ENCODE measurements around the gene RAG1.
"Not testable (repeated sequence)": the region's sequence is repeated elsewhere in the genome, so short reads cannot be mapped to it uniquely, and the experiment has no call there.

Gene RAG1

DNA sequence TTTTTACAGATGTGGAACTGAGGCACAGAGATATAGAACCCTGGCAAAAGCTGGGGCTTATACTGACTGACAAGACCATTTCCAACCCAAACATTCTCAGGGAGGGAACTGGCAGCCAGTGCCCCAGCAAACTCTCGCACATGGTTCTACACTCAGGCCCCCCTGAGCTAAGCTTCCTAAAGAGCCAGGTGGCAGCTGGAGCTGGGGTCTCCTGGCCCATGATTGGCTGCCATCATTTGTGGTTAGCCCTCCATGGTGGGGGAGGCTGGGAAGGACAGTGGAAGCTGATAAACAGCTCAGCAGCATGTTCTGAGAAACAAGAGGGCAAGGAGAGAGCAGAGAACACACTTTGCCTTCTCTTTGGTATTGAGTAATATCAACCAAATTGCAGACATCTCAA is at the start of gene RAG1:
Gene RAG1, plus strand, starts transcription at position 314 of the 400 bp plus-strand sequence. CDS start 5,298 bp downstream, outside the sequence.
- no peak for DNase-seq (ENCODE audit: low spot score)

DNA sequence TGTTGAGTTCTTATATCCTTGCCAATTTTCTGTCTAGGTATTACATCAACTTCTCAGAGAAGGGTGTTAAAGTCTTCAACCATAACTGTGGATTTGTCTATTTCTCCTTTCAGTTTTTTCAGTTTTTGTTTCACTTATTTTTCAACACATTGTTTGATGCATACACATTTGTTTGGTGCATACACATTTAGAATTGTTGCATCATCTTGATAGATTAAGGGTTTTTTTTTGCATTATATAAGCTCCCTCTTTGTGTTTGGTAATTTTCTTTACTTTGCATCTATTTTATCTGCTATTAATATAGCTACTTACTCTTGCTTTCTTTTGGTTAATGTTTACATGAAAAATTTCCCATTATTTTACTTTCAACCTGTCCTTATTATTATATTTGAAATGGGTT is 37.0 kb upstream of the RAG1 start:
- no peak for DNase-seq (ENCODE audit: low spot score)

DNA sequence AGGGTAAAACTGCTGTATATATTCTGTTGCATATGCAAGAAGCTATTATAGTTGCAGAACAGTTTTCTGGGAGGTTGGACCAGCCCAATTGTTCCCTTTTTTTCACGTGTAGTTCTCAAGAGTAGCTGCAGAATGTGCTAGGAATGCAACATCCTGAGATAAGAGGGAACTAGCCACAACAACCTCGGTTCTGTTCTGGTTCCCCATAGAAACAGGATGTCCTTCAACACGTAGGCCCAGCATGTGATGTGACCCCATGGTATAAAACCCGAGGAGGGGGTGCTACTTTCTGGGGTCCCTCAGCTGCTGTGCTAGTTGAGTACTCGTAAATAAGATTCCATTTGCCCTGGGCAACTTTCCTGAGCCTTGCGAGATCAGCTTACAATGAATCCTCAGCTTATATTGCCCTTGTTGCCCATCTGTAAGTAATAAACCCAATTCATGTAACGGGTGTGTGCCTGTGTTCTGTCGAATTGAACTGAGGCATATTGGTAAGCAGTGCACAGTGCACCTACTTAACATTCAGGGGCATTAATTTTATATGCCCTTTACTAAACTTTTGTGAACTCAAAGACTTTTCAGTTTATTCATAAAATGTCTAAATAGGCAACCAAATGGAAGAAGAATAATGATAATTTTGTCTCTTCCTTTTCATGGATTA is 34.7 kb upstream of the RAG1 start:
- no peak for DNase-seq (ENCODE audit: low spot score)

DNA sequence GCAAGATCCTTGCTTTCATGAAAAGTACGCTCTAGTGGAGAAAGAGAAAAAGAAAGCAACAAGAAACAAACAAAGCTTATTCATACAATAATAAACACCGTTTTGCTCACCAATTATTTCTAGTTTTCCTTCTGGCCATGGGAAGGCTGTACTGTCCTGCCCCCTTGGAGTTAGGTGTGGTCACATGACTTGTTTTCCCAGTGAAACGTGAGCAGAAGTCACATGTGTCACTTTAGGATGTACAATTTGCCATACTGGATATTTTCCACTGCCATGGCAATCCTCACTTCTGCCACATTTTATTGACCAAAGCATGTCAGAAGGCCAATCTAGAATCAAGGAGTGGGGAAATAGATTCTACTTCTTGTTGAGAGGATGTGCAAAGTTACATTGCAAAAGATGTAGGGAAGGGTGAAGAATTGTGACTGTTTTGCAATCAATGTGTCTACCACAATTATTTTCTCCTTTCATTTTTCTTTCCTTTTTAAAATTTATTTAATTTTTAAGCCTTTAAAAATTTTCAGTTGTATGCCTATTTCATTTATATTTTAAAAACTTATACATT is 33.4 kb upstream of the RAG1 start:
- DNase-seq (ENCODE audit: low spot score), result no peak

DNA sequence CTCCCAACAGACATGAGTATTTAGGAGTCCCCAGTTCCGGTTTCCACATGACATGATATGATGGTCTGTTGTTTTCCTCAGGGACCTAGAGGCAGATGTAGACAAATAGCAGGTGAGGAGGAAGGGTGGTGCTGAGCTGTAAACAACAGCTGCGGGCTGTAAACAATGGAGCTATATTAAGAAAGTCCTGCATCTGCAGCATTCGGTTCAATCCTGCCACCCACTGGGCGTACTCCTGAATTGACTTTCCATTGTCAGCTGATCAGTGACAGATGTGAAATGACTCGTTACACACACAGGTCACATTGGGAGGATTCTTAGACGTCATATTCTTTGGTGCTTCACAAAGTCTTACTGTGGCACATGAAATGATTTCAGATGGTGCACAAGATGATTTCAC is 26.8 kb upstream of the RAG1 start:
- DNase-seq (ENCODE audit: low spot score), result peak; percentile 5

DNA sequence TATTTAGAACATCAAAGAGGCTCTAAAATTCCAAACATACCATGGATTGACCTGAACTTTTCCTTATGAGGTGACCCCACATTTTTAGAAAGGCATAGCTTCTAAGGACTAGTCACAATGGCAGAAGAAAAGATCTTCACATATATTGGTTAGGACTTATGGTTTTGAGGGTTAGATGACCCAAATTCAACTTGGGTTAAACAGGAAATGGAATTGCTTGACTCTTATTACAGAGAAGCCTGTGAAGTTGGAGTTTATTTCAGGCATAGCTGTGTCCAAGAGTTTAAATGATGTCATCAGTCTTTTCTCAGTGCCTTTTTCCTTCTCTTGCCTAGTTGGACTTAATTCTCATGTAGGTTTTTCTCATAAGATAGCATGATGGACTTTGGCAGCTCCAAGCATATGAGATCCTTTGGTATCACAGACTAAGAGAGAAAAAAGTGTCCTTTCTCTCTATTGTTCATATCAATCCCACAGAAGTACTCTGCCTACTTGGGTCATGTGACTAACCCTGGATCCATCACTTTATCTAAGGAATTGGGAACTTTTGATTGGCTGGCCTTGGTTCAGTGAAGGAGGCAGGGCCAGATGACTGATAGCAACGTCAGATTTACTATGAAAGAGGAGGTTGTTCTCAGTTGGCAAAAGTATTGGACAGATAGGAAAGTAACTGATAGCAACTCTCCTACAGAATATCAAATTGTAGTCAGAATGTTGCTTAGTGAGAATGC is 17.3 kb upstream of the RAG1 start:
- no peak for DNase-seq (ENCODE audit: low spot score)

DNA sequence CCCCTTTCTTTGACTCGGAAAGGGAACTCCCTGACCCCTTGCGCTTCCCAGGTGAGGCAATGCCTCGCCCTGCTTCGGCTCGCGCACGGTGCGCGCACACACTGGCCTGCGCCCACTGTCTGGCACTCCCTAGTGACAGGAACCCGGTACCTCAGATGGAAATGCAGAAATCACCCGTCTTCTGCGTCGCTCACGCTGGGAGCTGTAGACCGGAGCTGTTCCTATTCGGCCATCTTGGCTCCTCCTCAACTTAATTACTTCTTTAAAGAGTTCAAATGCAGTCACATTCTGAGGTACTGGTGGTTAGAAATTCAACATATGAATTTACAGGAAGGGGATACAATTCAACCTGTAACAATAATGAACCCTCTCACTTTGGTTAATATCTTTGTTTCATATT is 10.4 kb upstream of the RAG1 start:
- DNase-seq (ENCODE audit: low spot score), result not testable (repeated sequence)

DNA sequence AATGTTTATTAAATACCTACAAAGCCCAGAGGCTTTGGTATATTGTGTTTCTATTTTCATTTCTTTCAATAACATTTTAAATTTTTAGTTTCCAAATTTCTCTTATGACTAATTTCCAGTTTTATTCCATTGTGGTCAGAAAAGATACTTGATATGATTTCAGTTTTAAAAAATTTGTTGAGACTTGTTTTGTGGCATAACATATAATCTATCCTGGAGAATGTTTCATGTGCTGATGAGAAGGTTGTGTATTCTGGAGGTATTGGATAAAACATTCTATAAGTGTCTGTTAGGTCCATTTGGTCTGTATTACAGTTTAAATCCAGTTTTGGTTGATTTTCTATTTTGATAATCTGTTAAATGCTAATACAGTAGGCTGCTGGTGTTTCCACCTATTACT is 9.8 kb upstream of the RAG1 start:
- DNase-seq (ENCODE audit: low spot score), result no peak

DNA sequence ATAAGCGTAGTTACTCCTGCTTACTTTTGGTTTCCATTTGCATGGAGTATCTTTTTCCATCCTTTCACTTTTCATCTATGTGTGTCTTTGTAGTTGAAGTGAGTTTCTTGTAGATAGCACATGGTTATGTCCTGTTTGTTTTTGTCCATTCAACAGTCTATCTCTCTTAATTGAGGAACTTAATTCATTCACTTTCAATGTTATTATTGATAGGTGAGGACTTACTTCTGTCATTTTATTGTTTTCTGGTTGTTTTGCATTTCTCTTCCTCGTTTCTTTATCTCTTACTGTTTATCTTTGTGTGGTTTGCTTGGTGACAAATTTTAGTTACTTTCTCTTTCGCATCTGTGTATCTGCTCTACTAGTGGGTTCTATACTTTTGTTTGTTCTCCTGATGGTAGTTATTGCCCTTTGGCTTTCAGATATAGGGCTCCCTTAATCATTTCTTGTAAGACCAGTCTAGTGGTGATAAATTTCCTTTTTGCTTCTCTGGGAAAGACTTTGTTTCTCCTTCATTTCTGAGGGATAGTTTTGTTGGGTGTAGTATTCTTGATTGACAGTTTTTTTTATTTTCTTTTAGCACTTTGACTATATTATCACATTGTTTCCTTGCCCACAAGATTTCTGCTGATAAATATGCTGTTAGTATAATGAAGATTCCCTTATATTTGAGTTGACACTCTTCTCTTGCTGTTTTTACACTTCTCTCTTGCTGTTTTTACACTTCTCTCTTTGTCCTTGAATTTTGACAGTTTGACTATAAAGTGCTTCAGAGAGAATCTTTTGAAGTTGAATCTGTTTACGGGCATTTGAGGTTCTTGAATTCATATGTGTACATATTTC is 9.0 kb upstream of the RAG1 start:
- no peak for DNase-seq (ENCODE audit: low spot score)

DNA sequence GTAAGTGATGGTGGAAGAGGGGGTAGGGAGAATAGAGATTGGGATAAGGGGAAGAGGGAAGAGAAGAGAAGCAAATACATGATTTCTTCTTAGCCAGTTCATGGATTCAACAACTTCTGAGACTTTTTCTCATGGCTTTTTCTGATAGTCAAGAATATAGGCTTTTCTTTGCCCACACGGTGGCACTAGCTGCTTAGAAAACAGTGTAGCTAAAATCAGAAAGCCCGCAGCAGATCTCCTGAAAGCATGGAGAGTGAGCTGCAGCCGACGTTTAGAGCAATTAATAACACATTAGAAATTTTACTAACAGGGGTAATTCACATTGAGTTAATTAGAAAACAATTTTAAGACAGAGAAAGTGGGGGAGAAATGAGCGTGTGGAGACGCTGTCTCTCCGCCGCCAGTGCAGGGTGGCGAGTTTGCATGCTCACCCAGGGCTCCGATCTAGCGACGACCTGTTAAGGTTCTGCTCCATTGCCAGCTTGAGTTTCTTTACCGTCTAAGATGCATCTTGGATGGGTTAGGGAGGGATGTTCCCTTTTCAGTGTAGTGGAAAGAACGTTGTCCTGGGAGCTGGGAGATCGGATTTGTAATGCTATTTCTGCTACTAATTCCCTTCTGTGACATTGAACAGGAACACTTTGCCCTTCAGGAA is 3.3 kb upstream of the RAG1 start:
- peak; percentile 11 for DNase-seq (ENCODE audit: low spot score)

DNA sequence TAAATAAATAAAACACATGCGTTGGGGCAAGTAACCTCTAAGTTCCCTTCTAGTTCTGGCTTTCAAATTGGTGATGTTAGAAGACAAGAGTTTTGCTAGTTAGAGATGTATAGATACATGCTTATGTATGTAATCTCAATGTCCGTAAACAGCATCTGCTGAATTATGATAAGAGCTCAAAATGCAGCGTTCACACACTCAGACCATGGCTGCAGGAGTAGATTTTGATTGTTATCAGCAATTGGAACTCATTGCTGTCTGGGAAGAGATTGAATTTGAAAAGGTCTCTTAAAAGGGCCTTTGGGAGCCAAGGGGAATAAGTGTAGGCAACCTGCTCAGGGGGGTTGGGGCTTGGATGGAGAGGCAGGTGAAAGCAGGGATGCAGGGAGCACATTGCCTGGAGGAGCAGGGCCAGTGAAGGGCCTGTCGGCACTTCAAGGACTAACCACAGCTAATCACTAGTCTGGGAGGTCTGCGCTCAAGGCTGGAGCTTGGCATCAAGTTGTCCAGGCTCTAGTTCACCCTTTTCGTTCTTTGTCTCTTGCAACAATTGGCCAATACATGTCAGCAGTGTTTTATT is 2.7 kb upstream of the RAG1 start:
- no peak for DNase-seq (ENCODE audit: low spot score)

DNA sequence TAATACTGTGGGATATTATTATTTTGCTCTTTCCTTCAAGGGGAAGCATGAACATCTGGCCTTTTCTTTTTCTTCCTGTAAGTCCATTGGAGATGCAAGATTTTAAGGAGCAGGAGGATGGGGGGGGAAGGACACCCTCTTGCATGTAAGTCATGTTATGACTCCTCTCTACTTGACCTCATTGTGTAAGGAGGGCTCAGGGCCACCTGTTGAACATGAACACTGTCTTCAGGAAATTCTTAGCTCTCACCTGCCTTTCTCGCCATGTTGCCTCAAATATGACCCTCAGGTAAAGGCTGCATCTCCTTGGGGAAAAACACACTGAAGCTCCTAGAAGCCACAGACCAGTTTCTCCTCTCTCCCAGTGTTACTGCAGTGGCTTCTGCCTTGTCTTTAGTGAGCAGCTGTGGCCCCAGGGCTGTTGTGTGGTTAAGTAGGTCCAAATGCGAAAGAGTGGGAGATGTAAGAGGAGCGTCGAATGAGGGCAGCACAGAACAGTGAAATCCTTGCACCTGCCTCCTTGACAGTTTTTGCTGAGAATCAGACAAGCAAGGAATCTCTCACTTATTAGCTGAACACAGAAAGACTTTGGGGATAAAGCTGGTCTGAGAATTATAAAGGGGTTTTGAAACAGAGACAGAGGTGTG is 1.3 kb upstream of the RAG1 start:
- DNase-seq (ENCODE audit: low spot score), result no peak

DNA sequence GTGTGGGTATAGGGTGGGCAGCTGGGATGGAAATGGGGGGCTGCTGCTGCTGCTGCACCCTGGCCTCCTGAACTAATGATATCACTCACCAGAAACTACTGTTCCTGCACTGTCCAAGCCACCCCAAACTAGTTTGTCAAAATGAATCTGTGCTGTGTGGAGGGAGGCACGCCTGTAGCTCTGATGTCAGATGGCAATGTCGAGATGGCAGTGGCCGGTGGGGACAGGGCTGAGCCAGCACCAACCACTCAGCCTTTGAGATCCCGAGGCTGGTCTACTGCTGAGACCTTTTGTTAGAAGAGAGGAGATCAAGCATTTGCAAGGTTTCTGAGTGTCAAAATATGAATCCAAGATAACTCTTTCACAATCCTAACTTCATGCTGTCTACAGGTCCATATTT is 1.3 kb downstream of the RAG1 start:
- DNase-seq (ENCODE audit: low spot score), result no peak

DNA sequence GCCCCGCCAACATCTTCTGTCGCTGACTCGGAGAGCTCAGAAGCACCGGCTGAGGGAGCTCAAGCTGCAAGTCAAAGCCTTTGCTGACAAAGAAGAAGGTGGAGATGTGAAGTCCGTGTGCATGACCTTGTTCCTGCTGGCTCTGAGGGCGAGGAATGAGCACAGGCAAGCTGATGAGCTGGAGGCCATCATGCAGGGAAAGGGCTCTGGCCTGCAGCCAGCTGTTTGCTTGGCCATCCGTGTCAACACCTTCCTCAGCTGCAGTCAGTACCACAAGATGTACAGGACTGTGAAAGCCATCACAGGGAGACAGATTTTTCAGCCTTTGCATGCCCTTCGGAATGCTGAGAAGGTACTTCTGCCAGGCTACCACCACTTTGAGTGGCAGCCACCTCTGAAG is 6.7 kb downstream of the RAG1 start:
- no peak for DNase-seq (ENCODE audit: low spot score)

DNA sequence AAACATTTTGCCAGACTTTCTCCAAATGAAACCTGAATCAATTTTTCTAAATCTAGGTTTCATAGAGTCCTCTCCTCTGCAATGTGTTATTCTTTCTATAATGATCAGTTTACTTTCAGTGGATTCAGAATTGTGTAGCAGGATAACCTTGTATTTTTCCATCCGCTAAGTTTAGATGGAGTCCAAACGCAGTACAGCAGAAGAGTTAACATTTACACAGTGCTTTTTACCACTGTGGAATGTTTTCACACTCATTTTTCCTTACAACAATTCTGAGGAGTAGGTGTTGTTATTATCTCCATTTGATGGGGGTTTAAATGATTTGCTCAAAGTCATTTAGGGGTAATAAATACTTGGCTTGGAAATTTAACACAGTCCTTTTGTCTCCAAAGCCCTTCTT is 9.6 kb downstream of the RAG1 start:
- no peak for DNase-seq (ENCODE audit: low spot score)

DNA sequence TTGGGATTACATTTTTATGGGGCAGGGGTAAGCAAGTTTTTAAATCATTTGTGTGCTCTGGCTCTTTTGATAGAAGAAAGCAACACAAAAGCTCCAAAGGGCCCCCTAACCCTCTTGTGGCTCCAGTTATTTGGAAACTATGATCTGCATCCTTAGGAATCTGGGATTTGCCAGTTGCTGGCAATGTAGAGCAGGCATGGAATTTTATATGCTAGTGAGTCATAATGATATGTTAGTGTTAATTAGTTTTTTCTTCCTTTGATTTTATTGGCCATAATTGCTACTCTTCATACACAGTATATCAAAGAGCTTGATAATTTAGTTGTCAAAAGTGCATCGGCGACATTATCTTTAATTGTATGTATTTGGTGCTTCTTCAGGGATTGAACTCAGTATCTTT is 10.1 kb downstream of the RAG1 start:
- no peak for DNase-seq (ENCODE audit: low spot score)

DNA sequence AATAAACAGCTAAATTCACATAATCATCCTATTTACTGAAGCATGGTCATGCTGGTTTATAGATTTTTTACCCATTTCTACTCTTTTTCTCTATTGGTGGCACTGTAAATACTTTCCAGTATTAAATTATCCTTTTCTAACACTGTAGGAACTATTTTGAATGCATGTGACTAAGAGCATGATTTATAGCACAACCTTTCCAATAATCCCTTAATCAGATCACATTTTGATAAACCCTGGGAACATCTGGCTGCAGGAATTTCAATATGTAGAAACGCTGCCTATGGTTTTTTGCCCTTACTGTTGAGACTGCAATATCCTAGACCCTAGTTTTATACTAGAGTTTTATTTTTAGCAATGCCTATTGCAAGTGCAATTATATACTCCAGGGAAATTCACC is 10.7 kb downstream of the RAG1 start:
- DNase-seq (ENCODE audit: low spot score), result no peak

DNA sequence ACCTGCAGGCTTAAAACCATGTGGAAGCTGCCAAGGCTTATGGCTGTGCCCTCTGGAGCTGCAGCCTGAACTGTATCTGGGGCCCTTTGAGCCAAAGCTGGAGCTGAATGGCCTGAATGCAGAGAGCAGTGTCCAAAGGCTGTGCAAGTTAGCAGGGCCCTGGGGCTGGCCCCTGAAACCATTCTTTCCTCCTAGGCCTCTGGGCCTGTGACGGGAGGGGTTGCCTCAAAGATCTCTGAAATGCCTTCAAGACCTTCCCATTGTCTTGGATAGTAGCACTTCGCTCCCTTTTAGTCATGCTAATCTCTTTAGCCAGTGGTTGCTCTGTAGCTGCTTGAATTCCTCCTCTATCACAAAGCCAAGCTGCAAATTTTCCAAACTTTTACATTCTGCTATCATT is 13.7 kb downstream of the RAG1 start:
- DNase-seq (ENCODE audit: low spot score), result no peak

DNA sequence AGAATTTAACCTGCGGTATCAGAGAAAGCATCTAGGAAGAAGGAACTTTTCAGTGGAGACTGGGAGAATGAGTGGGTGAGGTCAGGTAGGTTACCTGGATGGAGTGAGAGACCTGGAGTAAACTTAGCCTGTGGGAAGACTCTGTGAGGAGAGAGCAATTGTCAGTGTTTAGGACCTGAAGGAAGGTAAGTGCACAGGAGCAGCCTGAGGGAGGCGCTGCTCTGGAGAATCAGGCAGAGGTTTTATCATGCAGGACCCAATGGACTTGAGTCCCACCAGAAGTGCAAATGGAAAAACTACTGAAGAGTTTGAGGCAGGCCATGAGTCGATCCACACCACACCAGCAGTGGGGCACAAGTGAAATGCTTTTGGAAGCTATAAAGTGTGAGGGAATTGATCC is 15.9 kb downstream of the RAG1 start:
- no peak for DNase-seq (ENCODE audit: low spot score)

DNA sequence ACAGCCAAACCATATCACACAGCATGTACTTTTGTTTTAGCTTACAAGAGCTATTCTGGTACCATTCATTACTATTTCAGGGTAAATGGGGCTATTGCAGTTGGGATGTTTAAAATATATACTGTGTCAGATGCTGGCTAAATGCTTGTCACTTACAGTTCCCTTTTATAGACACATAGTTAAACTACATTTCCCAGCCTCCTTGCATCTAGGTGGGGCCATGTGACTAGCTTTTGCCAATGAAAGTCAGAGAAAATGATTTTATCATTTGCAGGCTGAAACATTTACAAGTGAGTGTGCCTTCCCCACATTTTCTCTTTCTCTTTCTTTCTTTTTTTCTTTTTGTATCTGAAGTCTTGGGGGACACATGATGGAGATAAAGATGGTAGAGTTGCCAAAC is 18.7 kb downstream of the RAG1 start:
- DNase-seq (ENCODE audit: low spot score), result no peak

DNA sequence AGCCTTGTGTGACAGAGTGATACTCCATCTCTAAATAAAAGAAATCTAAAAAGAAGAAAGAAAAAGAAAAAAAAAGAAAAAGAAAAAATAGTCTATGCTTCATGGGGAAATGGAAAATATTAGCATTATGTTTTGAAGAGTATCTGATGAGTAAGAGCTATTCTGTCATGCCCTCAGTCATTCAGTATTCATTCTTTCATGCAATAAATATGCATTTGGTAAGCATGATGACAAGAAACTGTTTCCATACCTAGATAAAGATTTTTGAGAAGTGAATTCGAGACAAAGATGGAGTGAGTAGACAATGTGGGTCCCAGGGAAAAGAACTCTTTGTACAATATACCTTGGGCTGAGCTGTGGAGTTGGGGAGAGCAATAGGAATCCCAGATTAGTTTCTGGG is 20.3 kb downstream of the RAG1 start:
- DNase-seq (ENCODE audit: low spot score), result no peak

All from germinal center (tissue), 1 donor.